Sigmoid colon (tissue), 7 donors: ENCODE data around the gene SCGB3A2. TPM values are rescaled to one million over a fixed set of nuclear protein-coding genes. Genes with fewer than 3 reads are reported as not detected.

Experiments
- DNase-seq: peaks from one replicate; pipeline ENCODE4 v3.0.0-alpha.2; 2019
- H3K27ac ChIP-seq, 4 donors: fragments of 200-600 bp; sonication (generic); one replicate each; pipeline ENCODE4 v1.5.1; 2016 to 2019; ENCODE audit warnings: mild to moderate bottlenecking in 1 of 4
- H3K27me3 ChIP-seq, 3 donors: fragments of 200-600 bp; sonication (generic); one replicate each; pipeline ENCODE4 v1.5.1; 2019; ENCODE audit warnings: mild to moderate bottlenecking in 1 of 3
- H3K36me3 ChIP-seq, 4 donors: fragments of 200-600 bp; sonication (generic); one replicate each; pipeline ENCODE4 v1.5.1; 2016 to 2019
- H3K4me1 ChIP-seq, 4 donors: fragments of 200-600 bp; sonication (generic); one replicate each; pipeline ENCODE4 v1.5.1; 2017 to 2019
- H3K4me3 ChIP-seq, 4 donors: fragments of 200-600 bp; sonication (generic); one replicate each; pipeline ENCODE4 v1.5.1; 2017 to 2019; ENCODE audit warnings: mild to moderate bottlenecking in 2 of 4, moderate library complexity in 1 of 4
- H3K9me3 ChIP-seq, 4 donors: fragments of 200-600 bp in 3 of 4; sonication (generic) in 3 of 4; one replicate each; pipeline versions ENCODE4 v1.5.1 to v1.6.1; 2013 to 2019
- EP300 ChIP-seq, 4 donors: sonication (generic); formaldehyde crosslinking; IDR thresholded peaks; one replicate each; pipeline ENCODE4 v1.6.1; 2017; ENCODE audit warnings: antibody characterized with exemption in 4 of 4
- POLR2A ChIP-seq, 2 donors: fragments of 450-650 bp; IDR thresholded peaks; one replicate each; pipeline ENCODE4 v1.6.1; 2016; ENCODE audit warnings: antibody characterized with exemption in 2 of 2, mild to moderate bottlenecking in 2 of 2, moderate library complexity in 2 of 2
- POLR2AphosphoS5 ChIP-seq, 4 donors: sonication (generic); formaldehyde crosslinking; IDR thresholded peaks; one replicate each; pipeline ENCODE4 v1.6.1; 2017; ENCODE audit warnings: antibody characterized with exemption in 4 of 4
- WGBS, 2 donors: extraction: QIAGEN DNeasy Blood & Tissue Kit; methylation state at CpG; one replicate each; pipeline ENCODE4 v1.1.7; 2013; 5-methylcytosine and 5-hydroxymethylcytosine counted together
- intact Hi-C: fragments of 100-400 bp; cut with DNase I; formaldehyde crosslinking; loops from one replicate; pipeline ENCODE4 v1.15.1; 2023
- polyA plus RNA-seq, 3 donors: library from polyadenylated mRNA; stranded (reverse); fragments of 200-250 nt; gene quantifications; one replicate each; pipeline ENCODE4 v1.2.3, GENCODE V29; 2013
- total RNA-seq, 4 donors: library from RNA; depleted of rRNA; stranded (reverse); fragments of >200 nt; gene quantifications; one replicate each; pipeline ENCODE4 v1.1.0, GENCODE V29; 2016
- TF ChIP-seq, protein P1 (sequence below), 4 experiments: fragments of 450-650 bp in 3 of 4; fragments of 200-600 bp in 1 of 4; IDR thresholded peaks; one replicate each; pipeline ENCODE4 v1.5.1; 2016 to 2019; ENCODE audit warnings: antibody characterized with exemption in 4 of 4, mild to moderate bottlenecking in 3 of 4, moderate library complexity in 2 of 4
- donor health status: healthy with polysubstance abuse.
- donor health status: Bipolar disorder and iron deficiency.
- donor health status: healthy.

The SCGB3A2 gene
- total and polyA plus RNA-seq, 7 donors = 3.6 TPM; not detected in 6

DNA sequence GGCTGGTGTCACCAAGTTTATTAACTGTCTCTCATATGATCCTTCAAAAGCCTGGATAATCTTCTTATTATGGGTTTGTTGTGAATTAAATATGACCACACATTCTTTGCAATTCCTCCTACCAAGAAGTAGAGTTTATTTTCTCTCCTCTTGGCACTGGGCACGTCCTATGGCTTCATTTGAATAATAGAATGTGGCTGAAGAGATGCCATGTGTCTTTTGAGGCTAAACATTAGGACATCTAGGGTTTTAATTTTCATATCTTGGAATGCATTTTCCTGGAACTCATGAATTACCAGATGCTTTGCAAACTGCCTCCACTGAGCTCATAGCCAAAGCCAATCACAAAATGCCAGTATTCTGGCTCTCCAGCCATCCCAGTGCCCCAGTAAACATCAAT lies 19.9 kb upstream of the SCGB3A2 start:
- intact Hi-C loops = no loop called here
- H3K4me3 ChIP-seq = no peak overlapping the region
- no peak for DNase-seq
- no peaks in the 10 kb centered on the region for H3K36me3 ChIP-seq
- no peaks in the 10 kb centered on the region for H3K9me3 ChIP-seq
- 69 to 79% methylated on average over 1 of the region's 1 CpG for WGBS, 2 donors
- TF ChIP-seq POLR2AphosphoS5 (IDR thresholded peaks at IDR 0.05) (no peak), EP300 (IDR thresholded peaks at IDR 0.05) (no peak), POLR2A (IDR thresholded peaks at IDR 0.05) (no peak)
- TF ChIP-seq, protein P1, sequence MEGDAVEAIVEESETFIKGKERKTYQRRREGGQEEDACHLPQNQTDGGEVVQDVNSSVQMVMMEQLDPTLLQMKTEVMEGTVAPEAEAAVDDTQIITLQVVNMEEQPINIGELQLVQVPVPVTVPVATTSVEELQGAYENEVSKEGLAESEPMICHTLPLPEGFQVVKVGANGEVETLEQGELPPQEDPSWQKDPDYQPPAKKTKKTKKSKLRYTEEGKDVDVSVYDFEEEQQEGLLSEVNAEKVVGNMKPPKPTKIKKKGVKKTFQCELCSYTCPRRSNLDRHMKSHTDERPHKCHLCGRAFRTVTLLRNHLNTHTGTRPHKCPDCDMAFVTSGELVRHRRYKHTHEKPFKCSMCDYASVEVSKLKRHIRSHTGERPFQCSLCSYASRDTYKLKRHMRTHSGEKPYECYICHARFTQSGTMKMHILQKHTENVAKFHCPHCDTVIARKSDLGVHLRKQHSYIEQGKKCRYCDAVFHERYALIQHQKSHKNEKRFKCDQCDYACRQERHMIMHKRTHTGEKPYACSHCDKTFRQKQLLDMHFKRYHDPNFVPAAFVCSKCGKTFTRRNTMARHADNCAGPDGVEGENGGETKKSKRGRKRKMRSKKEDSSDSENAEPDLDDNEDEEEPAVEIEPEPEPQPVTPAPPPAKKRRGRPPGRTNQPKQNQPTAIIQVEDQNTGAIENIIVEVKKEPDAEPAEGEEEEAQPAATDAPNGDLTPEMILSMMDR (IDR thresholded peaks at IDR 0.05) = no peak
- H3K4me1 ChIP-seq = peaks cover 0 to 6% (median under 1%) of the 10 kb centered on the region in 4 donors
- no peak overlapping the region for H3K27ac ChIP-seq
- H3K27me3 ChIP-seq = no peaks in the 10 kb centered on the region

DNA sequence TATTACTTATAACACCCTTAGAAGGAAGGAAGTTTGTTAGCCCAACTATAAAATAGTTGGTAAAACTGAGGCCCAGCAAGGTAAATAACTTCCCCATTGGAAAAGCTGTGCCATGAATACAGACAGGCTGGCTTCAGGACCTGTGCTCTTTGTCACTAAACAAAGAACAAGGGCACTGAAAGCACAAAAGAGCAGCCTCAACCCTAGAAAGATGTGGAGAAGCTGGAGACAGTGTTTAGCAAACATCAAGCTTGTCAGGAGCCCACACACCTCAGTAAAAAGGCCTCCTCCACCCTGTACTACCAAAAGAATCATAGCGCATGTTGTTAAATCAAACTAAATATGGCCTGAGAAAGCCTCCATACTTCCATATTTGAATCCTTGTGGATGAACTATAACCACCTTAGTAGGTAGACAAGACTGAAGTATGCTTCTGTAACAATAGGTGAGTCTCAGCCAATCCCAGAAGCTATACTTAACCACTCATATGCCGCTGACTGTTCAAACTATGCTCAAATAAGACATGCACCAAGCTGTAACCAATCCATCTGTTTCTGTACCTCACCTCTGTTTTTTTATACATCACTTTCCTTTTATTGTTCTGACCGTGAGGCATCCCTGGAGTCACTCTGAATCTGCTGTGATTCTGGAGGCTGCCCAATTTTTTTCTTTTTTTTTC lies 18.4 kb upstream of the SCGB3A2 start:
- no peak for TF ChIP-seq POLR2AphosphoS5 (IDR thresholded peaks at IDR 0.05)
- no peak for TF ChIP-seq EP300 (IDR thresholded peaks at IDR 0.05)
- no peak for TF ChIP-seq POLR2A (IDR thresholded peaks at IDR 0.05)
- TF ChIP-seq, protein P1 (IDR thresholded peaks at IDR 0.05) = no peak
- WGBS, 2 donors = 40 to 77% methylated on average over 3 of the region's 3 CpGs
- intact Hi-C loops = no loop called here
- Histone ChIP-seq H3K27ac (no peak overlapping the region), H3K4me3 (no peak overlapping the region), H3K36me3 (no peaks in the 10 kb centered on the region), H3K27me3 (no peaks in the 10 kb centered on the region), H3K4me1 (peaks cover 0 to 12% (median 3%) of the 10 kb centered on the region in 4 donors), H3K9me3 (no peaks in the 10 kb centered on the region)
- no peak for DNase-seq

DNA sequence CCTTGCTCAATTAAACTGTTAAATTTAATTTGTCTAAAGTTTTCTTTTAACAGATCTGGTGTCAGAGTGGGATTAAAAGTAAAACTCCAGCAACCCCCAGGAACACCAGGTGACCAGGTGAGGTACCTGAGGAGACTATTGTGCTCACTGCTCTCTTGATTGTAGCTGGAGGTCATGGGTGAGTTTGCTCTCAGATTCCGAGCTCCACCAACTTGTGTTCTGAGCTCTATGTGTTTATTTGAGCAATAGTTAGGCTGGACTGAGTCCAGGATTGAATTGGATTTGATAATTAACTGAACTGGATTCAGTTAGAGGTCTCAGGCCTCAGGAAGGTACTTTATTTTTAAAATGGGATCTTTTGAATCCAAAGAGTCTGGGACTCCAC lies 17.9 kb upstream of the SCGB3A2 start:
- H3K27me3 ChIP-seq = no peaks in the 10 kb centered on the region
- intact Hi-C loops = no loop called here
- H3K4me1 ChIP-seq = peaks cover 0 to 12% (median 3%) of the 10 kb centered on the region in 4 donors
- 15 to 64% methylated on average over 1 of the region's 1 CpG for WGBS, 2 donors
- H3K9me3 ChIP-seq = no peaks in the 10 kb centered on the region
- TF ChIP-seq POLR2A (IDR thresholded peaks at IDR 0.05) (no peak), EP300 (IDR thresholded peaks at IDR 0.05) (no peak), POLR2AphosphoS5 (IDR thresholded peaks at IDR 0.05) (no peak)
- TF ChIP-seq, protein P1 (IDR thresholded peaks at IDR 0.05) = no peak
- H3K36me3 ChIP-seq = no peaks in the 10 kb centered on the region
- H3K27ac ChIP-seq = no peak overlapping the region
- no peak for DNase-seq
- no peak overlapping the region for H3K4me3 ChIP-seq

DNA sequence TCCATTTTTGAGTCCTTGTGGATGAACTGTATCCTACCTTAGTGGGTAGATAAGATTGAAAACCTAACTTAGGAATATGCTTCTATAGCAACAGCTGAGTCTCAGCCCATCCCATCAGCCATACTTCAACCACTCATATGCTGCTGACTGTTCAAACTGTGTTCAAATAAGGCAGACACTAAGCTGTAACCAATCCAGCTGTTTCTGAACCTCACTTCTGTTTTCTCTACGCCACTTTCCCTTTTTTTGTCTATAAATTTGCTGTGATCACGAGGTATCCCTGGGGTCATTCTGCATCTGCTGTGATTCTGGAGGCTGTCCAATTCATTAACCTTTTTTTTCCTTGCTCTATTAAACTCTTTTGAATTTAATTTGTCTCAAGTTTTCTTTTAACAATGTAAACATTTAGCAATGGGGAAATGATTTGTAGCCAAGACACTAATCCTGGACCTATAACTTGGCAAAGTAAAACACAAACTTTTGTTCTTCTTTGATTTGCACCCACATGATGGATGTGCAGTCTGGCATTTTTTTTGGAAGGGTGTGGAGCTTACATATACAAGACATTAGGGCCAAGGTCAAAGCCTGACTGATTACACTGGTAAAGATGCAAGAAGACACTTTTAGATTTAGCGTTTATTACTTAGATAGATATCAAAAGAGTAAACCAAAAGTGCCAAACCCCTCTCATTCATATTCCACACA lies 14.9 kb upstream of the SCGB3A2 start:
- Histone ChIP-seq H3K9me3 (no peaks in the 10 kb centered on the region), H3K27ac (no peak overlapping the region), H3K27me3 (no peaks in the 10 kb centered on the region), H3K36me3 (no peaks in the 10 kb centered on the region), H3K4me3 (no peak overlapping the region), H3K4me1 (peaks cover 0 to 12% (median 3%) of the 10 kb centered on the region in 4 donors)
- intact Hi-C loops = no loop called here
- no peak for DNase-seq
- WGBS, 2 donors = 9 to 35% methylated on average over 3 of the region's 3 CpGs
- TF ChIP-seq, protein P1 (IDR thresholded peaks at IDR 0.05) = no peak
- TF ChIP-seq POLR2AphosphoS5 (IDR thresholded peaks at IDR 0.05) (no peak), EP300 (IDR thresholded peaks at IDR 0.05) (no peak), POLR2A (IDR thresholded peaks at IDR 0.05) (no peak)
